HL-60 (cell line): Measurements from ENCODE around the gene ANAPC10.

ENCODE experiments used
- DNase-seq, 2 experiments: peaks; one replicate each; pipeline ENCODE4 v3.0.0-alpha.2; 2010 to 2020; ENCODE audit warnings: low read depth in 1 of 2, low spot score in 1 of 2
- H3K27ac ChIP-seq: fragments of 250-450 bp; sonication (Bioruptor Pico); replicated peaks from 2 replicates; pipeline ENCODE4 v1.5.1; 2020; ENCODE audit warnings: mild to moderate bottlenecking, moderate library complexity
- H3K27me3 ChIP-seq: fragments of 250-450 bp; sonication (Bioruptor Pico); 2 replicates; pipeline ENCODE4 v1.5.1; 2021; ENCODE audit warnings: mild to moderate bottlenecking, moderate library complexity; ENCODE audit not compliant: insufficient read depth, poor library complexity, severe bottlenecking
- H3K4me3 ChIP-seq: replicated peaks from 2 replicates; pipeline ENCODE4 v1.5.1; 2011; ENCODE audit warnings: mild to moderate bottlenecking, control low read depth, low read length; ENCODE audit not compliant: insufficient read depth
- CTCF ChIP-seq: IDR thresholded peaks from one replicate; pipeline ENCODE4 v1.5.1; 2011; ENCODE audit warnings: low read length, control low read depth, inconsistent platforms; ENCODE audit not compliant: insufficient read depth
- GABPA ChIP-seq: IDR thresholded peaks from 2 replicates; pipeline ENCODE4 v1.6.1; 2012; ENCODE audit warnings: low read depth
- POLR2AphosphoS5 ChIP-seq: IDR thresholded peaks from 2 replicates; pipeline ENCODE4 v1.6.1; 2012; ENCODE audit warnings: low read depth
- REST ChIP-seq: IDR thresholded peaks from 2 replicates; pipeline ENCODE4 v1.6.1; 2012; ENCODE audit warnings: low read depth; ENCODE audit not compliant: insufficient replicate concordance
- SPI1 ChIP-seq: IDR thresholded peaks from 2 replicates; pipeline ENCODE4 v1.6.1; 2012; ENCODE audit warnings: low read depth, mild to moderate bottlenecking, borderline replicate concordance

The ANAPC10 gene

GRCh38 chr4:144955104-144955503 lies 142.9 kb downstream of the ANAPC10 start:
- Histone ChIP-seq H3K27me3 (no peaks in the 10 kb centered on the region), H3K4me3 (no peak overlapping the region), H3K27ac (no peak overlapping the region)
- TF ChIP-seq CTCF (no peak), POLR2AphosphoS5 (no peak), SPI1 (no peak)
- DNase-seq, result no peak

- no peak for TF ChIP-seq REST
- TF ChIP-seq SPI1, result no peak
- no peak for TF ChIP-seq CTCF
- TF ChIP-seq GABPA, result no peak
- TF ChIP-seq POLR2AphosphoS5, result no peak
- Histone ChIP-seq H3K27me3 (no peaks in the 10 kb centered on the region), H3K4me3 (no peak overlapping the region), H3K27ac (no peak overlapping the region)
- DNase-seq, result no peak
Measured at GRCh38 chr4:144954230-144954629, 143.8 kb downstream of the ANAPC10 start.

- no peak overlapping the region for H3K27ac ChIP-seq
- H3K4me3 ChIP-seq, result no peak overlapping the region
- TF ChIP-seq CTCF, result no peak
- no peak for DNase-seq
- H3K27me3 ChIP-seq, result no peaks in the 10 kb centered on the region
Measured at GRCh38 chr4:144948421-144948820, 149.6 kb downstream of the ANAPC10 start.

- DNase-seq, result no peak
- H3K4me3 ChIP-seq, result no peak overlapping the region
- H3K27me3 ChIP-seq, result no peaks in the 10 kb centered on the region
- TF ChIP-seq REST, result no peak
- TF ChIP-seq GABPA, result no peak
- no peak for TF ChIP-seq SPI1
- TF ChIP-seq POLR2AphosphoS5, result no peak
- no peak for TF ChIP-seq CTCF
- no peak overlapping the region for H3K27ac ChIP-seq
Measured at GRCh38 chr4:144948009-144948408, 150.0 kb downstream of the ANAPC10 start.
